Nephron progenitor cell (in vitro differentiated cells): ENCODE data around the gene CCDC146.
"Not testable (repeated sequence)": the region's sequence is repeated elsewhere in the genome, so short reads cannot be mapped to it uniquely, and the experiment has no call there.

Experiments used
- DNase-seq: peaks from one replicate; pipeline ENCODE4 v3.0.0; 2021
- H3K27ac Mint-ChIP-seq: 2 replicates; pipeline ENCODE4 v1.8.0; 2021; ENCODE audit warnings: mild to moderate bottlenecking, moderate library complexity, mixed read lengths
- H3K27me3 Mint-ChIP-seq: 2 replicates; pipeline ENCODE4 v1.8.0; 2021; ENCODE audit warnings: mild to moderate bottlenecking, low read depth, mixed read lengths; ENCODE audit not compliant: poor library complexity
- H3K36me3 Mint-ChIP-seq: 2 replicates; pipeline ENCODE4 v1.8.0; 2021; ENCODE audit warnings: low read depth, mixed read lengths
- H3K4me1 Mint-ChIP-seq: 2 replicates; pipeline ENCODE4 v1.8.0; 2021; ENCODE audit warnings: mixed read lengths
- H3K4me3 Mint-ChIP-seq: 2 replicates; pipeline ENCODE4 v1.8.0; 2021; ENCODE audit warnings: mild to moderate bottlenecking, moderate library complexity, mixed read lengths
- H3K9me3 Mint-ChIP-seq: 2 replicates; pipeline ENCODE4 v1.8.0; 2021; ENCODE audit warnings: mild to moderate bottlenecking, moderate library complexity, mixed read lengths
- TF ChIP-seq, protein P1 (sequence below): fragments of 200-600 bp; sonication (generic); IDR thresholded peaks from 2 replicates; pipeline ENCODE4 v1.5.0; 2021; ENCODE audit warnings: antibody characterized with exemption

Gene CCDC146

DNA sequence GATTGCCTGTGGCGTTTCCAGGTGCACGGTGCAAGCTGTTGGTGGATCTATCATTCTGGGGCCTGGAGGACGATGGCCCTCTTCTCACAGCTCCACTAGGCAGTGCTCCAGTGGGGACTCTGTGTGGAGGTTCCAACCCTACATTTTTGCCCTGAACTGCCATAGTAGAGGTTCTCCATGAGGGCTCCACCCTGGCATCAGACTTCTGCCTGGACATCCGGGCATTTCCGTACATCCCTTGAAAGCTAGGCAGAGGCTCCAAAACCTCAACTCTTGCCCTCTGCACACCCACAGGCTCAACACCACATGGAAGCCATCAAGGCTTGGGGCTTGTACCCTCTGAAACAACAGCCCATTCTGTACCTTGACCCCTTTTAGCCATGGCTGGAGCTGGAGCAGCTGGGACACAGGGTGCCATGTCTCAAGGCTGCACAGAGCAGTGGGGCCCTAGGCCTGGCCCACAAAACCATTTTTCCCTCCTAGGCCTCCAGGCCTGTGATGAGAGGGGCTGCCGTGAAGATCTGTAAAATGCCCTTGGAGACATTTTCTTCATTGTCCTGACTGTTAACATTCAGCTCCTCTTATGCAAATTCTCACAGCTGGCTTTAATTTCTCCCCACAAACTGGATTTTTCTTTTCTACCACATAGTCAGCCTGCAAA lies 87.2 kb downstream of the CCDC146 start:
- TF ChIP-seq, protein P1, sequence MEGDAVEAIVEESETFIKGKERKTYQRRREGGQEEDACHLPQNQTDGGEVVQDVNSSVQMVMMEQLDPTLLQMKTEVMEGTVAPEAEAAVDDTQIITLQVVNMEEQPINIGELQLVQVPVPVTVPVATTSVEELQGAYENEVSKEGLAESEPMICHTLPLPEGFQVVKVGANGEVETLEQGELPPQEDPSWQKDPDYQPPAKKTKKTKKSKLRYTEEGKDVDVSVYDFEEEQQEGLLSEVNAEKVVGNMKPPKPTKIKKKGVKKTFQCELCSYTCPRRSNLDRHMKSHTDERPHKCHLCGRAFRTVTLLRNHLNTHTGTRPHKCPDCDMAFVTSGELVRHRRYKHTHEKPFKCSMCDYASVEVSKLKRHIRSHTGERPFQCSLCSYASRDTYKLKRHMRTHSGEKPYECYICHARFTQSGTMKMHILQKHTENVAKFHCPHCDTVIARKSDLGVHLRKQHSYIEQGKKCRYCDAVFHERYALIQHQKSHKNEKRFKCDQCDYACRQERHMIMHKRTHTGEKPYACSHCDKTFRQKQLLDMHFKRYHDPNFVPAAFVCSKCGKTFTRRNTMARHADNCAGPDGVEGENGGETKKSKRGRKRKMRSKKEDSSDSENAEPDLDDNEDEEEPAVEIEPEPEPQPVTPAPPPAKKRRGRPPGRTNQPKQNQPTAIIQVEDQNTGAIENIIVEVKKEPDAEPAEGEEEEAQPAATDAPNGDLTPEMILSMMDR = no peak
- peaks cover 37% of the 10 kb centered on the region for H3K9me3 Mint-ChIP-seq

DNA sequence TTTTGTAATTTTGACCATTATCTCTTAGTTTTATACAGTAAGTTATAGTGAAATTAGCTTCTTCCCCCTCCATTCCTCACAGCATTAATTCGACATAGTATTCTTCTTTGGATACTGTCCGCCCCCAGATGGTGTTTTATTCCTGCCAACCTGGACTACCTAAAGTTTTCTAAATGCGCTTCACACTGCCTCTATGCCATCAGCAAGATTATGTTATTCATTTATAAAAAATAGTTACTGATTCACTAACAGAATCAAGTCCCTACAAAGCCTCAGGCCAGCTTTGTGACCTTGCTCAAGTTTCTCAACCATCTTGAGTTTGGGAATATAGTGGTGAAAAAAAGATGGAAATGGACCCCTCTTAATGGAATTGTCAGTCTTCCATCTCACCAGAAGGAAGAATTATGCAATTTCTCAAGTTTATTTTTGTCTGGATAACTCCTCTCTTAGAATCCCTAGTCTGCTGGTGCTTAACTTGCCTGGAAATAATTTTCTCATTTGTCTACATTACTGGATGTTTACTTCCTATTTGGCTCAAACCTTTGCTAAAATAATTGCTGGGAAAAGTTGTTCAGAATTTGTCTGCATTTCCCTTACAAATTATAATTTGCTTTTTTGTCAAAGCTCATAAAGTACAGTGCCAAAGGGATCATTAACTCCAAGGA lies 93.9 kb downstream of the CCDC146 start:
- Mint-ChIP-seq H3K36me3 (peaks cover 19% of the 10 kb centered on the region), H3K27ac (no peak overlapping the region)

More for the DNA sequence above, 87.2 kb downstream of the CCDC146 start:
- Mint-ChIP-seq H3K4me1 (no peaks in the 10 kb centered on the region), H3K27me3 (peaks cover 5% of the 10 kb centered on the region), H3K4me3 (no peak overlapping the region), H3K27ac (no peak overlapping the region), H3K36me3 (peaks cover 7% of the 10 kb centered on the region)
- DNase-seq = no peak

DNA sequence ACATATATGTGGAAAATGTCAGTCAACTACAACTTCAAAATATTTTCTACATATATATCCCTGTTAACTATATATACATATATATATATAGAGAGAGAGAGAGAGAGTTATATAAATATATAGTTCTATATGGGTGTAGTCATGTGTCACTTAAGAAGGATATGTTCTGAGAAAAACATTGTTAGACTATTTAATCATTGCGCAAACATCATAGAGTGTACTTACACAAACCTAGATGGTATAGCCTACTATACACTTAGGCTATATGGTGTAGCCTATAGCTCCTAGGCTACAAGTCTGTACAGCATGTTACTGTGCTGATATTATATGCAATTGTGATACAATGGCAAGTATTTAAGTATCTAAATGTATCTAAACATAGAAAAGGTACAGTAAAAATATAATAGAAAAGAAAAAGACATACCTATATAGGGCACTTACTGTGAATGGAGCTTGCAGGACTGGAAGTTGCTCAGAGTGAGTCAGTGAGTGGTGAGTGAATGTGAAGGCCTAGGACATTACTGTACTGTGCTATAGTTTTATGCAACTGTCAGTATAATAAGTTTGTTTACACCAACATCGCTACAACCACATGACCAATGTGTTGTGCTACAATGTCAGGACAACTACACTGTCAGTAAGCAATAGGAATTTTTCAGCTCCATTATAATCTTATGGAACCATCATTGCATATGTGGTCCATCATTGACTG lies 95.2 kb downstream of the CCDC146 start:
- peaks cover 31% of the 10 kb centered on the region for H3K9me3 Mint-ChIP-seq
- H3K4me3 Mint-ChIP-seq = no peak overlapping the region
- no peaks in the 10 kb centered on the region for H3K4me1 Mint-ChIP-seq
- TF ChIP-seq, protein P1 = no peak
- H3K27me3 Mint-ChIP-seq = peaks cover 5% of the 10 kb centered on the region
- DNase-seq = no peak
- H3K36me3 Mint-ChIP-seq = peaks cover 21% of the 10 kb centered on the region
- H3K27ac Mint-ChIP-seq = no peak overlapping the region

More for the DNA sequence above, 93.9 kb downstream of the CCDC146 start:
- Mint-ChIP-seq H3K27me3 (peaks cover 5% of the 10 kb centered on the region), H3K4me3 (no peak overlapping the region), H3K4me1 (no peaks in the 10 kb centered on the region), H3K9me3 (peaks cover 29% of the 10 kb centered on the region)
- no peak for DNase-seq
- TF ChIP-seq, protein P1 = no peak

DNA sequence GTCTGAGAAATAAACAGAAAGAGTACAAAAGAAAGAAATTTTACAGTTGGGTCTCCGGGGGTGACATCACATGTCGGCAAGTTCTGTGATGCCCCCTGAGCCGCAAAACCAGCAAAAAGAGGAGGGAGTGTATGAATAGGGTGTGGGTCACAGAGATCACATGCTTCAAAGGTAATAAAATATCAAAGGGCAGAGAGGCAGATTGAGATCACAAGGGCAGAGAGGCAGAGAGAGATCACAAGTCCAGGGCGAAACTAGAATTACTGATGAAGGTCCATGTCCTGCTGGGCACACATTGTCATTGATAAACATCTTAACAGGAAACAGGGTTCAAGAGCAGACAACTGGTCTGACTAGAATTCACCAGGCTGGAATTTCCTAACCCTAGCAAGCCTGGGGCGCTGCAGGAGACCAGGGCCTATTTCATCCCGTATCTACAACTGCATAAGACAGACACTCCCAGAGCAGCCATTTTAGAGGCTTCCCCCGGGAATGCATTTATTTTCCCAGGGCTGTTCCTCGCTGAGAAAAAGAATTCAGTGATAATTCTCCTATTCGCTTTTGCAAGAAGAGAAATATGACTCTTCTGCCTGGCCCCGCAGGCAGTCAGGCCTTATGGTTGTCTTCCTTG lies 97.4 kb downstream of the CCDC146 start:
- not testable (repeated sequence) for DNase-seq, H3K4me3 Mint-ChIP-seq, H3K4me1 Mint-ChIP-seq, H3K27me3 Mint-ChIP-seq, H3K27ac Mint-ChIP-seq
- Mint-ChIP-seq H3K36me3 (peaks cover 21% of the 10 kb centered on the region), H3K9me3 (peaks cover 22% of the 10 kb centered on the region)

DNA sequence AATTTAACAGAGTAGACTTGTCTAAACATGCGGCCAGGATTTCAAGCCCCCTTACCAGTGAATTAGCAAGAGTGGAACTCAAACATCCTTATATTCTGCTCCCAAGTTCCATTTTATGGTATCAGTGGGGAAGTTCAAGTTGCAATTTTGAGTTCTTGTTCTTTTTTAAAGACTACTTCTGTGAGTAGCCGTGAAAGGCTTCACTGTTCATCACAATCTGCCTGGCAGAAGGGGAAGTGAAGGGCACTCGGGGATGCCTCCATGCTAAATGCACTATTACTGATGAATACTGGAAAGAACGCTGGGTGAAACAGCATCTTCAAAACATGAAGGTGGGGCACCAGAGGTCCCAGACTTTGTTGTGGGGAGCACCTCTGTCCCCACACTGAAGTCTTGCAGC lies 99.7 kb downstream of the CCDC146 start:
- H3K36me3 Mint-ChIP-seq = peaks cover 21% of the 10 kb centered on the region
- no peak overlapping the region for H3K27ac Mint-ChIP-seq
- H3K4me3 Mint-ChIP-seq = no peak overlapping the region
- TF ChIP-seq, protein P1 = no peak
- peaks cover 22% of the 10 kb centered on the region for H3K9me3 Mint-ChIP-seq
- no peaks in the 10 kb centered on the region for H3K4me1 Mint-ChIP-seq
- no peak for DNase-seq
- H3K27me3 Mint-ChIP-seq = no peaks in the 10 kb centered on the region

DNA sequence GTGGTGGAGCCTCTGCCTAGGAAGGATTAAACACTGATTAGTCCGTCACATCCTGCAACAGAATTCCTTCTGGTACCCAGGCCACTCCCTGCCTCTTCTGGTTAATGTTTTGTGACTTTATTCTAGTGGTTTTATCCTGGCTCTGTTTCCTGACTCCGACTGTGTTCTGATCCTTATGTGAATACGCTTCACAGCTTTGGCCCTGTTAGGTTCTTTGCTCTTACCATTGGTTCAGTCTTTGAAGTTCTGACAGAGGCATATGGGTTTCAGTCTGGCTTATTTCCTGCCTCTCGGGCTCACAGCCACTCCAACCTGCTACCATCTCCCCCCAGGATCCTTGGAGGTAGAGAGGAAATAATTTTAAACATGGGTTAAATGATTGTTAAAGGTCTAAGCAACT lies 100.4 kb downstream of the CCDC146 start:
- DNase-seq = no peak
- Mint-ChIP-seq H3K4me3 (no peak overlapping the region), H3K4me1 (no peaks in the 10 kb centered on the region), H3K27ac (no peak overlapping the region), H3K36me3 (peaks cover 21% of the 10 kb centered on the region), H3K9me3 (peaks cover 22% of the 10 kb centered on the region), H3K27me3 (peaks cover 5% of the 10 kb centered on the region)
- TF ChIP-seq, protein P1 = no peak
